Kidney (tissue), 14 donors: ENCODE data around the gene KIAA1614. TPM values are rescaled to one million over a fixed set of nuclear protein-coding genes. Genes with fewer than 3 reads are reported as not detected.

Source experiments
- DNase-seq, 5 donors: peaks; one replicate each; pipeline ENCODE4 v3.0.0-alpha.2; 2013 to 2020
- FAIRE-seq: peaks from 2 replicates; lab custom pipeline; 2012; peaks lifted over from hg19 to GRCh38; lab: Jason Lieb, UNC
- H3K27ac ChIP-seq, 2 donors: one replicate each; pipeline ENCODE4 v1.7.0; 2013; ENCODE audit warnings: low read depth in 2 of 2, low read length in 2 of 2, inconsistent platforms in 1 of 2
- H3K27me3 ChIP-seq: one replicate; pipeline ENCODE4 v1.7.1; 2013; ENCODE audit warnings: low read length, inconsistent platforms; ENCODE audit not compliant: control insufficient read depth, insufficient read depth
- H3K36me3 ChIP-seq, 3 donors: one replicate each; pipeline versions ENCODE4 v1.7.0 to v1.7.1; 2013; ENCODE audit warnings: low read length in 3 of 3, control low read depth in 1 of 3, inconsistent platforms in 1 of 3; ENCODE audit not compliant: insufficient read depth in 3 of 3, control insufficient read depth in 2 of 3
- H3K4me1 ChIP-seq, 3 donors: one replicate each; pipeline versions ENCODE4 v1.7.0 to v1.7.1; 2013; ENCODE audit warnings: low read length in 3 of 3, inconsistent platforms in 1 of 3, low read depth in 1 of 3; ENCODE audit not compliant: control insufficient read depth in 2 of 3, insufficient read depth in 2 of 3
- H3K4me3 ChIP-seq, 3 donors: one replicate each; pipeline versions ENCODE4 v1.7.0 to v1.8.1; 2013; ENCODE audit warnings: low read length in 3 of 3, control low read depth in 1 of 3, inconsistent platforms in 1 of 3
- H3K9ac ChIP-seq, 3 donors: one replicate each; pipeline versions ENCODE4 v1.7.0 to v1.7.1; 2013; ENCODE audit warnings: low read length in 3 of 3, control low read depth in 1 of 3, inconsistent platforms in 1 of 3
- H3K9me3 ChIP-seq, 3 donors: one replicate each; pipeline versions ENCODE4 v1.7.0 to v1.7.1; 2013; ENCODE audit warnings: low read length in 3 of 3, control low read depth in 1 of 3, inconsistent platforms in 1 of 3; ENCODE audit not compliant: control insufficient read depth in 2 of 3, insufficient read depth in 1 of 3
- CTCF ChIP-seq: IDR thresholded peaks from 3 replicates; pipeline ENCODE4 v1.5.1; 2012; ENCODE audit warnings: mild to moderate bottlenecking, moderate library complexity, borderline replicate concordance; ENCODE audit not compliant: insufficient read depth; ENCODE audit errors: extremely low read depth
- intact Hi-C: fragments of 100-400 bp; cut with DNase I; formaldehyde crosslinking; loops from one replicate; pipeline ENCODE4 v1.11.1; 2022
- polyA plus RNA-seq: library from polyadenylated mRNA; stranded (reverse); fragments of 350-450 nt; fragmentation: Illumina TruSeq; extraction: RNeasy Lipid Tissue Mini Kit (QIAGEN cat#74804); gene quantifications from one replicate; pipeline ENCODE4 v1.2.3, GENCODE V29; 2014; ENCODE audit warnings: low read depth, low replicate concordance; ENCODE audit not compliant: insufficient read depth
- total RNA-seq: library from RNA; stranded (reverse); fragmentation: NEBNext Ultra II Directional; extraction: Animal tissue kit (Norgen Biotek cat#: 25700); gene quantifications from one replicate; pipeline ENCODE4 v1.2.1, GENCODE V29; 2021
- donor health status: control.
- donor health status: control.
- donor health status: control.
- donor health status: control.
- donor health status: control.
- donor health status: DM: yes; HTN: yes; CAD: no.
- donor health status: Normal renal cell carcinoma (clear cell type).

The KIAA1614 gene
- total and polyA plus RNA-seq, 2 donors from 2014 or later = 5.4 to 12.3 TPM

DNA sequence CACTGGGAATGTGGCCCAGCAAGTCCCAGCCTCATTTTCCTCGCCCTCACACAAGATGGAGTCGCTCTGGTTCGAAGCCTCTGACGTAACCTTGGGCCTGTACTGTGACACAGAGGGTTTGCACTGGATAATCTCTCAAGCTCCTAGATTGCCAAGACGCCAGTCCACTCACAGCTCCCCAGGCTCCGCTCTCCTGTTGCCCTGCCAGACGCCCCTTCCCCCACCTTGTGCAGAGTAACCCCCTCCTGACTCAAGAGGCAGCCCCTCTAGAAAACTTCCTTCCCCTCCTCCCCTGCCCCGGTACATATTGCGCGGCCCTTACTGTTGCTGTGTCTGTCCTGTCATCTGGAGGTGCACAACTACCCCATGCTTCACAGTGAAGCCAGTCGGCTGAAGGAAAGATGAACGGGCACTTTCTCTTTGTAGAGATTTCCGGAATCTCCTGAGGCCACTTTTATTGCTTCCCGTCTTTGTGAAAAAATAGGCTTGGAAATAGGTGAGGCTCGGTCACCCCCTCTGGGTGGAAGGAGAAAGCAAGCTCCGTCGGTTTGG lies 981 bp upstream of the KIAA1614 start:
- H3K4me1 ChIP-seq = peaks cover 0 to 12% (median 5%) of the 10 kb centered on the region in 3 donors
- intact Hi-C loops = no loop called here
- TF ChIP-seq CTCF = no peak
- no peaks in the 10 kb centered on the region for H3K27me3 ChIP-seq
- H3K27ac ChIP-seq = peak overlapping the region; percentile 83 to 93
- FAIRE-seq (no peak), DNase-seq (peak in 4 of 5 donors; percentile 51 to 73 (median 68))
- H3K9me3 ChIP-seq = no peaks in the 10 kb centered on the region
- no peaks in the 10 kb centered on the region for H3K36me3 ChIP-seq
- H3K9ac ChIP-seq = peak overlapping the region; percentile 28 to 84 (median 31)
- peak overlapping the region; percentile 52 to 64 (median 53) for H3K4me3 ChIP-seq

DNA sequence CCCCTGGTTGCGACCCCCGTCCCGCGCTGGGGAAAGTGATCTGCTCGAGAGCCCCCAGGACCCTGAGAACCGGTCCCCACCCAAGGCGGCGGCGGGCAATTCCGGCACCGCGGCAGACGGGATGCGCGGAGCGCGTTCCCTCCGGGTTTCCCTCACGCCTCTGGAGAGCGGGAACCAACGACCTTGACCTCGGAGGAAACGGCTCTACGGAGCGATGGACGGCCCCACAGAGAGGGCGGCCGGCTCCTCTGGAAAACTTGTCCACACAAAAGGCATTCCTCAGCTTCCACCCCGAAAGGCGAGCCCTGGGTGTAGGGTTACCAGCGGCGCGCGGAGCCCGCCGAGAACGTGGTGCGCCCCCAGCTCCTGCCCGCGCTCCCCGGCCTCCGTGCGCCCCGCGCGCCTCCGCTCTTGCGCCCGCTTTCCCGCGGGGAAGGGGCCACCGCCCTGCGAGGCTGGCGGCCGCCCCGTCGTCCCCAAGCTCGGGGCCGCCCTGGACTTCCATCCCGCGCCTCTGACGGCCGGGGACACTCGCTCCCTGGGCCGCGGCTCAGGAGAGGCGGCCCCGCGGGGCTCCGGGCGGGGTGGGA lies 391 bp upstream of the KIAA1614 start:
- intact Hi-C loops = no loop called here
- H3K4me1 ChIP-seq = peaks cover 0 to 12% (median 5%) of the 10 kb centered on the region in 3 donors

DNA sequence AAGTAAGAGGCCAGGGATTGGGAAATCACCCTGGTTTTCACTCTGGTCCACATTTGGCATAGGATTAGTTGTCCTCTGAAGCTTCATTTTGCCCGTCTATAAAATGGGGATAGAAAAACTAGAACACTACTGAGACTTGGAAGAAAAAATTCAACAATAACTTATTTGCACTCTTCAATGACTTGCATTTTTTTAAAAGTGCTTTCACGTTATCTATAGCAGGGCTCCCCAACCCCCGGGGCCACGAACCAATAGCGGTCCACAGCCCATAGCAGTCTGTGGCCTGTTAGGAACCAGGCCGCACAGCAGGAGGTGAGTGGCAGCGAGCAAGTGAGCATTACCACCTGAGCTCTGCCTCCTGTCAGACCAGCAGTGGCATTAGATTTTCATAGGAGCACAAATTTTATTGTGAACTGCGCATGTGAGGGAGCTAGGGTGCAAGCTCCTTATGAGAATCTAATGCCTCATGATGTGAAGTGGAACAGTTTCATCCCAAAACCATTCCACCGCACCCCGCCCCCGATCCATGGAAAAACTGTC lies 2.8 kb downstream of the KIAA1614 start:
- Histone ChIP-seq H3K4me3 (no peak overlapping the region), H3K36me3 (peaks cover 0 to 5% (median 0%) of the 10 kb centered on the region in 3 donors), H3K4me1 (peaks cover 0 to 8% (median 0%) of the 10 kb centered on the region in 3 donors), H3K9me3 (no peaks in the 10 kb centered on the region), H3K27ac (no peak overlapping the region), H3K27me3 (no peaks in the 10 kb centered on the region), H3K9ac (no peak overlapping the region)
- intact Hi-C loops = no loop called here
- TF ChIP-seq CTCF = no peak
- FAIRE-seq (no peak), DNase-seq (peak in 2 of 5 donors; percentile 22)

More for the DNA sequence above, 391 bp upstream of the KIAA1614 start:
- FAIRE-seq (no peak), DNase-seq (peak in 4 of 5 donors; percentile 70 to 81 (median 78))
- Histone ChIP-seq H3K4me3 (peak overlapping the region; percentile 52 to 64 (median 53)), H3K27me3 (no peaks in the 10 kb centered on the region), H3K9me3 (no peaks in the 10 kb centered on the region), H3K9ac (peak overlapping the region in 2 of 3 donors; percentile 28 to 84), H3K27ac (peak overlapping the region; percentile 83 to 93), H3K36me3 (no peaks in the 10 kb centered on the region)
- no peak for TF ChIP-seq CTCF
